Skeletal muscle tissue (tissue), 4 donors: ENCODE results near the gene TNFRSF13B. TPM values are rescaled to one million over a fixed set of nuclear protein-coding genes. Genes with fewer than 3 reads are reported as not detected.
"Not testable (repeated sequence)": the region's sequence is repeated elsewhere in the genome, so short reads cannot be mapped to it uniquely, and the experiment has no call there.

Experiments
- H3K27ac ChIP-seq: one replicate; pipeline ENCODE4 v1.7.0; 2013; ENCODE audit warnings: mild to moderate bottlenecking, low read depth, low read length, inconsistent platforms
- H3K27me3 ChIP-seq, 3 donors: one replicate each; pipeline ENCODE4 v1.7.0; 2013; ENCODE audit warnings: low read length in 3 of 3; ENCODE audit not compliant: control insufficient read depth in 3 of 3, insufficient read depth in 3 of 3
- H3K36me3 ChIP-seq, 3 donors: one replicate each; pipeline ENCODE4 v1.7.0; 2013; ENCODE audit warnings: low read length in 3 of 3; ENCODE audit not compliant: control insufficient read depth in 3 of 3, insufficient read depth in 3 of 3
- H3K4me1 ChIP-seq, 3 donors: one replicate each; pipeline ENCODE4 v1.7.0; 2013; ENCODE audit warnings: low read length in 3 of 3, mild to moderate bottlenecking in 3 of 3; ENCODE audit not compliant: control insufficient read depth in 3 of 3, insufficient read depth in 3 of 3
- H3K4me3 ChIP-seq, 3 donors: one replicate each; pipeline ENCODE4 v1.7.0; 2013; ENCODE audit warnings: low read length in 3 of 3
- H3K9ac ChIP-seq, 3 donors: one replicate each; pipeline ENCODE4 v1.7.0; 2013; ENCODE audit warnings: low read length in 3 of 3, mild to moderate bottlenecking in 3 of 3, moderate library complexity in 2 of 3, low read depth in 1 of 3
- H3K9me3 ChIP-seq, 3 donors: one replicate each; pipeline ENCODE4 v1.7.0; 2013; ENCODE audit warnings: low read length in 3 of 3; ENCODE audit not compliant: control insufficient read depth in 3 of 3
- total RNA-seq: library from RNA; depleted of rRNA; stranded (reverse); fragments of >200 nt; gene quantifications from one replicate; pipeline ENCODE4 v1.2.3, GENCODE V29; 2014
- donor health status: Osteomylitis.

The TNFRSF13B gene
- total RNA-seq, 1 donor from 2014 or later: not detected

GRCh38 chr17:16926571-16927451 is 45.1 kb downstream of the TNFRSF13B start:
- Histone ChIP-seq H3K9ac (no peak overlapping the region), H3K36me3 (no peaks in the 10 kb centered on the region)

GRCh38 chr17:16926061-16926511 is 45.8 kb downstream of the TNFRSF13B start:
- Histone ChIP-seq H3K9ac (no peak overlapping the region), H3K27ac (no peak overlapping the region), H3K36me3 (no peaks in the 10 kb centered on the region), H3K4me3 (no peak overlapping the region), H3K4me1 (peaks cover 0 to 5% (median 0%) of the 10 kb centered on the region in 3 donors), H3K9me3 (no peaks in the 10 kb centered on the region), H3K27me3 (no peaks in the 10 kb centered on the region)

More at GRCh38 chr17:16926571-16927451, 45.1 kb downstream of the TNFRSF13B start:
- Histone ChIP-seq H3K4me3 (no peak overlapping the region), H3K27me3 (no peaks in the 10 kb centered on the region), H3K4me1 (peaks cover 0 to 5% (median 0%) of the 10 kb centered on the region in 3 donors), H3K9me3 (no peaks in the 10 kb centered on the region), H3K27ac (no peak overlapping the region)

GRCh38 chr17:16925461-16926060 is 46.4 kb downstream of the TNFRSF13B start:
- H3K9me3 ChIP-seq: no peaks in the 10 kb centered on the region
- H3K4me1 ChIP-seq: peaks cover 0 to 5% (median 0%) of the 10 kb centered on the region in 3 donors
- H3K4me3 ChIP-seq: no peak overlapping the region
- H3K9ac ChIP-seq: no peak overlapping the region
- no peak overlapping the region for H3K27ac ChIP-seq
- no peaks in the 10 kb centered on the region for H3K36me3 ChIP-seq
- H3K27me3 ChIP-seq: no peaks in the 10 kb centered on the region

- peaks cover 0 to 5% (median 0%) of the 10 kb centered on the region in 3 donors for H3K4me1 ChIP-seq
- H3K4me3 ChIP-seq: no peak overlapping the region
- no peaks in the 10 kb centered on the region for H3K9me3 ChIP-seq
- no peaks in the 10 kb centered on the region for H3K27me3 ChIP-seq
- no peak overlapping the region for H3K27ac ChIP-seq
- H3K9ac ChIP-seq: no peak overlapping the region
- H3K36me3 ChIP-seq: no peaks in the 10 kb centered on the region
These were observed 47.0 kb downstream of the TNFRSF13B start for GRCh38 chr17:16924696-16925440.

- Histone ChIP-seq H3K9ac (no peak overlapping the region), H3K27me3 (no peaks in the 10 kb centered on the region), H3K4me1 (peaks cover 0 to 5% (median 0%) of the 10 kb centered on the region in 3 donors), H3K36me3 (no peaks in the 10 kb centered on the region), H3K4me3 (no peak overlapping the region), H3K27ac (no peak overlapping the region), H3K9me3 (no peaks in the 10 kb centered on the region)
These were observed 47.8 kb downstream of the TNFRSF13B start for GRCh38 chr17:16923904-16924695.

GRCh38 chr17:16923097-16923903 is 48.6 kb downstream of the TNFRSF13B start:
- Histone ChIP-seq H3K9me3 (no peaks in the 10 kb centered on the region), H3K27me3 (no peaks in the 10 kb centered on the region), H3K27ac (no peak overlapping the region), H3K9ac (no peak overlapping the region), H3K4me1 (peaks cover 0 to 2% (median 0%) of the 10 kb centered on the region in 3 donors), H3K36me3 (no peaks in the 10 kb centered on the region), H3K4me3 (no peak overlapping the region)

GRCh38 chr17:16922386-16923096 is 49.4 kb downstream of the TNFRSF13B start:
- no peak overlapping the region for H3K9ac ChIP-seq
- H3K27me3 ChIP-seq: no peaks in the 10 kb centered on the region
- no peaks in the 10 kb centered on the region for H3K9me3 ChIP-seq
- H3K4me3 ChIP-seq: no peak overlapping the region
- no peak overlapping the region for H3K27ac ChIP-seq
- no peaks in the 10 kb centered on the region for H3K36me3 ChIP-seq
- H3K4me1 ChIP-seq: no peaks in the 10 kb centered on the region

- H3K4me3 ChIP-seq: not testable (repeated sequence)
These were observed 50.5 kb downstream of the TNFRSF13B start for GRCh38 chr17:16921451-16921850.

More at GRCh38 chr17:16921451-16921850, 50.5 kb downstream of the TNFRSF13B start:
- not testable (repeated sequence) for H3K9ac ChIP-seq, H3K9me3 ChIP-seq, H3K27ac ChIP-seq, H3K36me3 ChIP-seq, H3K27me3 ChIP-seq, H3K4me1 ChIP-seq
